ENCODE data around the gene CLDND1.

The CLDND1 gene

DNA sequence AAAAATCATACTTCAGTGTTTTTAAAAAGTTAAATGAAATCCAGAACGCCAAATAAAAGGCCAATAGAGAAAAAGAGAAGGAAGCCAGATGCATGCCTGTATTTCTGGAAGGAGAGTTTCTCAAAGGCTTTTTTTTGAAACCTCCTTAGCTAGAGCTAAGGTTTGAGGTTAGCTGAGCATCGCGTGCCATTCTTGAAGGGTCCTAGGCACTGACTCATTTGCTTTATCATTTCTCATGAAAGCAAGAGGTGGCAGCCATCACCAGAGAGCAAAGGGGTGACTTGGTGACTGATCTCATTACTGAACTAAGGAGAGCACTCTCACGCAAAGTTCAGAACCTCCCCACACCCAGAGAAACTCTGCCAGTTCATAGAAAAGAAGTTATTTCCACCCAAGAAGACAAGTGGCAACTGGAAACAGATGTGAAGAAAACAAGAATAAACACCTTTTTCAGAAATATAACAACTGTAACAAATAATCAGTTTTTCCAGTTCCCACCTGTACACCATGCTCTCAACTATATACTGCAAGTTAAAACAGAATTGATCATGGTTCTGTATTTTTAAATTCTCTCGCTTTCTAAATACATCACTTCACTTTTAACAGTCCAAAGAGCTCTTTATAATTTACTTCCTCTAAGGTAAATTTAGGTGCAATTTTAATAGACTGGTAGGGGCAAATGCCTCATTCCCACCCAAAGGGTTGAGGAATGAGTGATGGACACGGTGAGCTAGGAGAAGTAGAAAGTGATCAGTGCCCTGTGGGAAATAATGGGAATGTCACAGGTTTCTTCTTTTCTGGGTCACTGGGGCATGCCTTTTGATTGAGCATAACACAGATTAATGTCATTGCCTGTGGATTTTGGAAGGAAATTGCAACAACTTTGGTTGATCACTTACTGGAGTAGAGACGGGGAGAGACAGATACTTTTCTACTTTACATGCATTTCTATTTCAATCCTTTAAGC, 33.7 kb upstream of the CLDND1 start:
- no peak overlapping the region for H3K4me3 ChIP-seq (ENCODE audit: low read length)
- TF ChIP-seq, protein P1, sequence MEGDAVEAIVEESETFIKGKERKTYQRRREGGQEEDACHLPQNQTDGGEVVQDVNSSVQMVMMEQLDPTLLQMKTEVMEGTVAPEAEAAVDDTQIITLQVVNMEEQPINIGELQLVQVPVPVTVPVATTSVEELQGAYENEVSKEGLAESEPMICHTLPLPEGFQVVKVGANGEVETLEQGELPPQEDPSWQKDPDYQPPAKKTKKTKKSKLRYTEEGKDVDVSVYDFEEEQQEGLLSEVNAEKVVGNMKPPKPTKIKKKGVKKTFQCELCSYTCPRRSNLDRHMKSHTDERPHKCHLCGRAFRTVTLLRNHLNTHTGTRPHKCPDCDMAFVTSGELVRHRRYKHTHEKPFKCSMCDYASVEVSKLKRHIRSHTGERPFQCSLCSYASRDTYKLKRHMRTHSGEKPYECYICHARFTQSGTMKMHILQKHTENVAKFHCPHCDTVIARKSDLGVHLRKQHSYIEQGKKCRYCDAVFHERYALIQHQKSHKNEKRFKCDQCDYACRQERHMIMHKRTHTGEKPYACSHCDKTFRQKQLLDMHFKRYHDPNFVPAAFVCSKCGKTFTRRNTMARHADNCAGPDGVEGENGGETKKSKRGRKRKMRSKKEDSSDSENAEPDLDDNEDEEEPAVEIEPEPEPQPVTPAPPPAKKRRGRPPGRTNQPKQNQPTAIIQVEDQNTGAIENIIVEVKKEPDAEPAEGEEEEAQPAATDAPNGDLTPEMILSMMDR (conservative IDR thresholded peaks at IDR 0.05; ENCODE audit: low read length): no peak
- no peak for DNase-seq (ENCODE audit: low read depth)

DNA sequence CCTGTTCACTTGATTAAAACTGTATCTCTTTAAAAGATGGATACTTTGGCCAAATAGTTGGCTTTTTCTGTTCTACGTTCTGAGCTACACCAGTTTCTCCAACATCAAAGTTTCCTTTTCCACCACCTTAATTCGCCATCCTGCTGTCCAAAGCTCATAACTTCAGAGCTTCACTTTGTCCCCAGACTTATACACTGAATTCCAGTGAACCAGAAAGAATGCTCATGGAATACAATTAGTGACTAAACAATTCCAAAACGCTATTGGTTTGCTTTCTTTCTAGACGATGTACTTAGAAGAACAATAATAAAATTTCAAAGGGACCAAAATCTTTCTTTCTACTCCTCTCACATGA, 32.3 kb upstream of the CLDND1 start:
- TF ChIP-seq, protein P1 (conservative IDR thresholded peaks at IDR 0.05; ENCODE audit: low read length): no peak
- no peak for DNase-seq (ENCODE audit: low read depth)
- H3K4me3 ChIP-seq (ENCODE audit: low read length): no peak overlapping the region

DNA sequence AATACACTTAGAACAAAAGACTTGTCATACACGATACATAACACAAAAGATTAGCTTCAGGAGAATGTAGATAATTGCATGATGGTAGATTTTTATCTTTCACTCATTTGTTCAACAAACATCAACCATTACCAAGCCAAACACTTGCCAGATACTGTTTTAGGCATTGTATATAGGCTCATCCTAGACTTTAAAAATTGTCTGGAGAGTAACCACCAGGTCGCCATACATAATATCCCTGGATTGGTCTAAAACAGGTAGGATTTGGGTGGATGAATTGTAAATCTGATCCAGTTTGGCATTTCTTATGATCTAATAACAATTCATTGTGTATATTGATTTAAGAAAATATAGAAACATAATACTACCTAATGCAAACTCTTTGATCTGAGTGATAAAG, 31.9 kb upstream of the CLDND1 start:
- H3K4me3 ChIP-seq (ENCODE audit: low read length): no peak overlapping the region
- DNase-seq (ENCODE audit: low read depth): no peak
- TF ChIP-seq, protein P1 (conservative IDR thresholded peaks at IDR 0.05; ENCODE audit: low read length): no peak

DNA sequence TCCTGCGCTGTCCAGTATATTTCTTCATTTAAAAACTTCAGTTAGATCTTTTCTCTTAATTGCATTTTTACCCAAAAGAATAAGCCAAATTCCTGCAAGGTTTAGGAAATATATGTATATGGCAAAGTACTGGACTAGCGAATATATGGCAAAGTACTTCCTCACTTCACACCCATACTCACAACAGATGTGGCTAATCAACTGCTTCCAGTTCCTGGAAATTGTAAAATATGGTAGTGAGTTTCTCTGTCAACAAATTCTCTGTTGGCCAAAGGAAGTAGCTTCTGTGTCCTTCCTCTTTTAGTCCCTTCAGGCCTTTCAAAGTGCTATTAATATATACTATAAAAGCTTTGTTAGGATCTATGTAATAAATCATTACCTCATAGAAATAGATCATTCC, 31.1 kb upstream of the CLDND1 start:
- no peak for DNase-seq (ENCODE audit: low read depth)
- no peak overlapping the region for H3K4me3 ChIP-seq (ENCODE audit: low read length)
- TF ChIP-seq, protein P1 (conservative IDR thresholded peaks at IDR 0.05; ENCODE audit: low read length): no peak

DNA sequence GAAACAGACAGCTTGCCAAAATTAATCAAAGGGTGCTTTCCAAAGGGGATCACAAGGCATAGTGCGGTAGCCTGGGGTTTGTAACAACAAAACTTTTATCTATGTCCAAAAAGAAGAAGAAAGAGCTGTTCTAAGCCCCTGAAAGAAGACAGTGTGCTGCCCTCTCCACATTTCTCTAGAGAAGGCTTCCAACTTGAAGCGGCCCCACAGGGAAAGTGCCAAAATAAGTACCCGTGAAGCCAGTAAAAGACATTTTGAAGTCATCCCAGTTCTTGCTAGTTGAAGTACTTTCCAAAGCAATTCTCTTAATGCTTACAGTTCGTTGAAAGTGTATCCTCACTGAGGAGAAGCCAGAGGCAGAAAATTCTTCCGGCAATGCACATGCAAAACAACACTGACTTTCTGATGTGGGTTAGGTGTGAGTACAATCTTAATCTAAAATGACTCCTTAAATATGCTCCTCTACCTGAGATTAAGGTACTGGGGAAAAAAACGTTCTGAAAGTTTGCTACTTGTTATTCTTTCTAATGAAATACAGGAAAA, 30.4 kb upstream of the CLDND1 start:
- DNase-seq (ENCODE audit: low read depth): no peak
- TF ChIP-seq, protein P1 (conservative IDR thresholded peaks at IDR 0.05; ENCODE audit: low read length): no peak
- no peak overlapping the region for H3K4me3 ChIP-seq (ENCODE audit: low read length)

DNA sequence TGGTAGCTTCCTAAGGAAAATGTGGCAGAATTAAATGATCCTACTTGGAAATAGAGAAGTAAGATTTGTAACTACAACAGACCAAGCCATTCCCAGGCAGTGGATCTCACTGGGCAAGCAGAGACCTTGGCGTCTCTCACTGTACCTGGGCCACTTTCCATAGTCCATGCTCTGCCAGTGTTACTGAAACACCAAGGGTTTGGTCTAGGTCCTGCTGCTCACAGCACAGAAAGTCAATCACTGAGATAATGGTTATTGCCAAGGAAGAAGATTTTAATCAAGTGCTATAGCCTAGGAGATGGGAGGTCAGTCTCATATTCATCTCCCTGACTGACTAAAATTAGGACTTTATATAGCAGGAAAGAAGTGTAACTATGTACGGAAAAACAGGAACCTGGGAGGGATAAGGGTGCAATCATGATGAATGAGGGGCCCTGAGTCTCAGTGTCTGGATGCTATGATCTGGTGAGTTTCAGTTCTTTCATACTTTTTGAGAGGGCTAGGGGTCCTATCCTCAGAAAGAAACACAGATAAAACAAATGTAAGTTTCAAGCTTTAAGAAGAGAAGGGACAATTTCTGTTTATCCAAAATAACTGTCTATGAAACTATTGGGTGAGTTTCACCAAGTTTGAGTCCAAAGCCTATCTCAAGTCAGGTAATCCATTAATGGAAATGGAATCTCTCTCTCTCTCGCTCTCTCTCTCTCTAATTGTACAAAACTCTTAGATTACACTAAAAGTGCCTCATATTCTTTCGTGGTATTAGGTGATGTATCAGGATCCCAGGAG, 29.7 kb upstream of the CLDND1 start:
- DNase-seq (ENCODE audit: low read depth): no peak
- TF ChIP-seq, protein P1 (conservative IDR thresholded peaks at IDR 0.05; ENCODE audit: low read length): no peak
- H3K4me3 ChIP-seq (ENCODE audit: low read length): no peak overlapping the region
